ENCODE measurements around the gene PLCD3.

The PLCD3 gene

DNA sequence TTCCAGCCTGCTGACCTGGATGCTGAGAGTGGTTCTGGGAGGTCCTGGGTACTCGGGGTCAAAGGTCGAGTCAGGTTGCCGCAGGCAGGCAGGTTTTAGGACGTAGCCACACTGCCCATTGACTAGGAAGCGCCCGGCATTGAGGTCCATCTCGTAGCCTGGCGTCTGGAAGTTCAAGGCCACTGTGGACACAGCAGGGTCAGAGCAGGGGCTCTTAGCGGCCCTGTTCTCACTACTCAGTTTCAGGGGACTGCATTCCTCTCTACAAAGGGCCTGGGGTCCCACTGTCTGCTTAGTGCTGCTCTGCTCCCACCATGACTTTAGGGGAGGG, 18.9 kb downstream of the PLCD3 start:
- H3K4me2 ChIP-seq, result peak overlapping the region; percentile 72 to 99 (median 96)
- peaks cover 66 to 88% (median 75%) of the 10 kb centered on the region in 10 experiments for H3K4me1 ChIP-seq
- H4K20me1 ChIP-seq, result peaks cover 0 to 34% (median 0%) of the 10 kb centered on the region in 11 experiments; a peak in 6 of 22 replicates
- no peak for TF ChIP-seq Cebpa-rat (IDR thresholded peaks at IDR 0.05)
- H3K27ac ChIP-seq, result peak overlapping the region in 9 of 11 experiments; percentile 64 to 97 (median 95); a peak in 16 of 22 replicates
- peak overlapping the region in 9 of 11 experiments; percentile 43 to 87 (median 82); a peak in 14 of 22 replicates for H3K9ac ChIP-seq
- no peaks in the 10 kb centered on the region for H3K9me3 ChIP-seq (replicated peaks in 1 of 11)
- H3K36me3 ChIP-seq, result peaks cover 9 to 27% (median 11%) of the 10 kb centered on the region in 11 experiments; a peak in 21 of 22 replicates
- peak overlapping the region in 5 of 10 experiments; percentile 32 to 57 (median 50); a peak in 6 of 20 replicates for H3K4me3 ChIP-seq
- H3K27me3 ChIP-seq, result no peaks in the 10 kb centered on the region

DNA sequence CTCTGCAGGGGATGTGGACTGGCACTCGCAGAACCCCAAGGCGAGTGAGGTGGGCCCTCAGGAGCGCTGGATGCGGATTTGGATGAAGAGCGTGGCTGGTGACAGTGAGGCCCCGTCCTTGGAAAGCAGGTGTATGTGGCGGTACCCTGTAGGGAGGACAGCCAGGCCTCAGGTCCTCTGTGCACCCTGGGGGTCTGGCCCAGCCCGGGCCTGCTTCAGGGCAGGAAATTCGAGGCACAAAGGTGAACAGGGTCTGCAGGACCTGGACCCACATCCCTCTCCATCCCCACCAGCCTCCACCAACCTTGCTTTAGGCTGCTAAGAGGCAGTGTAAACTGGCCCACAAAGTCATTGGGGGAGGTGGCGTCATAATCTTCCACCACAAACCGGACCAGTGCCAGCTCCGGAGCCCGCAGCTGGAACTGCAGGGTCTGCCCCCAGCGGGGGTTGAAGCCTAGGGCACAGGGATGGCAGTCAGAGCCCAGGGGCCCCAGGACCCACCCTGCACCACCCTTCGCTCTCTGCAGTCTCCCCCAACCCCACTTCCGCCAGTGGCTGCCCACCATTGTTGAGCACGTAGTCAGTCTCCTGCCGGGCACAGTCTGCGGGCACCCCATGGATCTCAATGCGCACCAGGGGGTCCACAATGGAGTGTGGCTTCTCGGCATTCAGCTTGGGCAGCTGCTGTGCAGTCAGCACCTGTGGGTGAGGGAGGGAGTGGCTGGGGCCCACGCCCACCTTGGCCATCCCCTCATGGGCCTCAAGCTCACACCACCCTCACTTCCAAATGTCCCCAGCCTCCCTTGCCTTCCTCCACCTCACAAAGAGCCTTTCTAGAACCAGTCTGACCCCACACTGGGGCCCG, 19.5 kb downstream of the PLCD3 start:
- H3K27ac ChIP-seq, result peak overlapping the region in 10 of 11 experiments; percentile 58 to 97 (median 95); a peak in 19 of 22 replicates
- peaks cover 15 to 27% (median 17%) of the 10 kb centered on the region in 11 experiments for H3K36me3 ChIP-seq
- peaks cover 66 to 94% (median 81%) of the 10 kb centered on the region in 10 experiments for H3K4me1 ChIP-seq

DNA sequence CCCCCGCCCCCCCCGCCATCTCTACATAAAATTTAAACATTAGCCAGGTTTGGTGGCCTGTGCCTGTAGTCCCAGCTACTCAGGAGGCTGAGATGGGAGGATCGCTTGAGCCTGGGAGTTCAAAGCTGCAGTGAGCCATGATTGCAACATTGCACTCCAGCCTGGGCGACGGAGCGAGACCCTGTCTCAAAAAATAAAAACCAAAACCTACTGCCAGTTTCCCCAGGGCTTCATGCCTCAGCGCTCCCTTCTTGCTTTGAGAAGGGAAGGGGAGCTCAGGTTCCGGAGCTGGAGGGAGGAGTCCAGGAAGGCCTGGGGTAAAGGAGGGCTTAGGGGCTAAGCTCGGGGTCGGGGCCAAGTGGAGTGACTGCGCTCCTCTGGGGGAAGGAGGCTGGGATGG, 20.5 kb downstream of the PLCD3 start:
- Histone ChIP-seq H3K9ac (peak overlapping the region; percentile 46 to 87 (median 82); a peak in 21 of 22 replicates), H3K4me2 (peak overlapping the region; percentile 72 to 99 (median 96)), H4K20me1 (peaks cover 0 to 49% (median 7%) of the 10 kb centered on the region in 11 experiments; a peak in 8 of 22 replicates), H3K27ac (peak overlapping the region in 10 of 11 experiments; percentile 58 to 97 (median 95); a peak in 20 of 22 replicates), H3K4me3 (peak overlapping the region in 7 of 10 experiments; percentile 40 to 60 (median 50); a peak in 12 of 20 replicates), H3K27me3 (no peaks in the 10 kb centered on the region), H3K4me1 (peaks cover 66 to 94% (median 82%) of the 10 kb centered on the region in 10 experiments), H3K36me3 (peaks cover 24 to 34% (median 26%) of the 10 kb centered on the region in 11 experiments), H3K9me3 (replicated peaks in 1 of 11) (no peaks in the 10 kb centered on the region)
- peak in 9 of 11 experiments; percentile 37 to 98 (median 95); a peak in 17 of 22 replicates for TF ChIP-seq Cebpa-rat (IDR thresholded peaks at IDR 0.05)

More for the DNA sequence above, 19.5 kb downstream of the PLCD3 start:
- TF ChIP-seq Cebpa-rat (IDR thresholded peaks at IDR 0.05), result no peak
- Histone ChIP-seq H3K9me3 (replicated peaks in 1 of 11) (no peaks in the 10 kb centered on the region), H3K27me3 (no peaks in the 10 kb centered on the region), H4K20me1 (peaks cover 0 to 40% (median 0%) of the 10 kb centered on the region in 11 experiments; a peak in 6 of 22 replicates), H3K4me3 (peak overlapping the region in 7 of 10 experiments; percentile 40 to 60 (median 50); a peak in 13 of 20 replicates), H3K4me2 (peak overlapping the region; percentile 72 to 99 (median 96)), H3K9ac (peak overlapping the region; percentile 46 to 87 (median 82); a peak in 21 of 22 replicates)

- no peak for TF ChIP-seq Cebpa-rat (IDR thresholded peaks at IDR 0.05)
- Histone ChIP-seq H3K4me2 (peak overlapping the region; percentile 72 to 99 (median 96)), H3K9ac (peak overlapping the region; percentile 46 to 87 (median 82)), H3K9me3 (replicated peaks in 1 of 11) (no peaks in the 10 kb centered on the region), H3K4me1 (peaks cover 60 to 90% (median 74%) of the 10 kb centered on the region in 10 experiments), H3K27me3 (no peaks in the 10 kb centered on the region), H3K27ac (peak overlapping the region in 10 of 11 experiments; percentile 47 to 97 (median 95); a peak in 20 of 22 replicates), H3K4me3 (peak overlapping the region in 6 of 10 experiments; percentile 10 to 60 (median 50); a peak in 7 of 20 replicates), H3K36me3 (peaks cover 33 to 43% (median 35%) of the 10 kb centered on the region in 11 experiments), H4K20me1 (peaks cover 0 to 58% (median 11%) of the 10 kb centered on the region in 11 experiments; a peak in 8 of 22 replicates)
These were observed 21.4 kb downstream of the PLCD3 start for GRCh38 chr17:45110676-45111611.

DNA sequence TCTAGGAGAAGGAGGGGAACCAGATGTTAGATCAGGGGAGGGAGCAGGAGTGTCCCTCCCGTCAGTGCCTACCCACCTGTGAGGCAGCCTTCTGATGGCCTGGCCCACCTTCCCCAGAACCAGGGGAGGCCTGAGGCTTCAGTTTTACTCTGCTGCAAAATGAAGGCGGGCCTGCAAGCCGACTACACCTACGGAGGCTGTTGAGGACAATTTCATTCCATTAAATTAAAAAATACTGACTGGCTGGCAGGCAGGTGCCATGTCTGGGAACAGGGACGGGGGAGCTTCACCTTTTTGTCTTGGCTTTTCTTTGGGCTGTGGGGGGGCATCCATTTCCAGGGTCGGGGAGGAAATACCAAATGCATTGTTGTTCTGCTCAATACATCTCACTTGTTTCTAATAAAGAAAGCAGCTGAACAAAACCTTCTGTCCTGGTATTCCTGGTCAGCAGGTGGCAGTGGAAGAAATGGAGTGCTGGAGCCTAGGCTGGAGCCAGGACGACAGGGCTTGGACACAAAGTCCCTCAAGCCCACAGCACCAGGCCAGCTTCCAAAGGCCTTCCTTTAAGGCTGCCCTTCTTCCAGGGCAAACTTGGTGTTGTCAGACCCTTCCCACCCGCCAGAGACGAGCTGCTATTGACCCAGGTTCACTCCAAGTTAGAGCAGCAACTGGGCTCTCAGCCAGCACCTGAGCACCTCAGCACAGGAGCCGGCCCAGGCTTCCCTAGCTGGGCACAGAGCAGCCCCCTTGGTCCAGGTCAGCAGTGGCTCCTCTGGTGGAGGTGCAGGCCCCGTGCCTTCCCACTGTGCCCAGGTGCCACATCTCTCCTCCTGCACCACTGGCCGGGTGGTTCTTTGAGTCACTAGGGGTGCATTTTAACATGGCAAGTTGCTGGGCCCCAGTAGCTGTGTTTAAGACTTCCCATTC, 23.5 kb downstream of the PLCD3 start:
- Histone ChIP-seq H3K36me3 (peaks cover 53 to 64% (median 56%) of the 10 kb centered on the region in 11 experiments), H3K27ac (peak overlapping the region in 9 of 11 experiments; percentile 33 to 96 (median 95); a peak in 17 of 22 replicates)
- TF ChIP-seq Cebpa-rat (IDR thresholded peaks at IDR 0.05), result no peak

GRCh38 chr17:45108051-45108450, 24.3 kb downstream of the PLCD3 start:
- no peaks in the 10 kb centered on the region for H3K27me3 ChIP-seq
- H3K4me2 ChIP-seq, result no peak overlapping the region
- H3K4me1 ChIP-seq, result peaks cover 42 to 62% (median 54%) of the 10 kb centered on the region in 10 experiments
- H3K36me3 ChIP-seq, result peaks cover 61 to 65% (median 64%) of the 10 kb centered on the region in 11 experiments
- peak overlapping the region in 8 of 11 experiments; percentile 4 to 44 (median 24); a peak in 7 of 22 replicates for H3K9ac ChIP-seq
- H3K27ac ChIP-seq, result peak overlapping the region in 7 of 11 experiments; percentile 16 to 96 (median 95); a peak in 13 of 22 replicates
- no peaks in the 10 kb centered on the region for H3K9me3 ChIP-seq (replicated peaks in 1 of 11)
- TF ChIP-seq Cebpa-rat (IDR thresholded peaks at IDR 0.05), result no peak
- no peak overlapping the region for H3K4me3 ChIP-seq
- H4K20me1 ChIP-seq, result peaks cover 0 to 79% (median 11%) of the 10 kb centered on the region in 11 experiments; a peak in 8 of 22 replicates

More for the DNA sequence above, 23.5 kb downstream of the PLCD3 start:
- Histone ChIP-seq H3K4me1 (peaks cover 50 to 70% (median 62%) of the 10 kb centered on the region in 10 experiments), H3K4me2 (peak overlapping the region; percentile 11 to 99 (median 95); a peak in 19 of 22 replicates), H4K20me1 (peaks cover 0 to 79% (median 11%) of the 10 kb centered on the region in 11 experiments; a peak in 8 of 22 replicates), H3K27me3 (no peaks in the 10 kb centered on the region), H3K4me3 (no peak overlapping the region), H3K9ac (peak overlapping the region in 9 of 11 experiments; percentile 32 to 83 (median 42); a peak in 14 of 22 replicates), H3K9me3 (replicated peaks in 1 of 11) (no peaks in the 10 kb centered on the region)
